NCI-H1417 treated with DMSO at 0.1 percent for 48 hours (cell line): ENCODE measurements around the gene IFI35.
"Not testable (repeated sequence)": the region's sequence is repeated elsewhere in the genome, so short reads cannot be mapped to it uniquely, and the experiment has no call there.

ENCODE experiments used
- DNase-seq: peaks from one replicate; lab custom pipeline; 2025; lab: John Stamatoyannopoulos, UW

Gene IFI35

DNA sequence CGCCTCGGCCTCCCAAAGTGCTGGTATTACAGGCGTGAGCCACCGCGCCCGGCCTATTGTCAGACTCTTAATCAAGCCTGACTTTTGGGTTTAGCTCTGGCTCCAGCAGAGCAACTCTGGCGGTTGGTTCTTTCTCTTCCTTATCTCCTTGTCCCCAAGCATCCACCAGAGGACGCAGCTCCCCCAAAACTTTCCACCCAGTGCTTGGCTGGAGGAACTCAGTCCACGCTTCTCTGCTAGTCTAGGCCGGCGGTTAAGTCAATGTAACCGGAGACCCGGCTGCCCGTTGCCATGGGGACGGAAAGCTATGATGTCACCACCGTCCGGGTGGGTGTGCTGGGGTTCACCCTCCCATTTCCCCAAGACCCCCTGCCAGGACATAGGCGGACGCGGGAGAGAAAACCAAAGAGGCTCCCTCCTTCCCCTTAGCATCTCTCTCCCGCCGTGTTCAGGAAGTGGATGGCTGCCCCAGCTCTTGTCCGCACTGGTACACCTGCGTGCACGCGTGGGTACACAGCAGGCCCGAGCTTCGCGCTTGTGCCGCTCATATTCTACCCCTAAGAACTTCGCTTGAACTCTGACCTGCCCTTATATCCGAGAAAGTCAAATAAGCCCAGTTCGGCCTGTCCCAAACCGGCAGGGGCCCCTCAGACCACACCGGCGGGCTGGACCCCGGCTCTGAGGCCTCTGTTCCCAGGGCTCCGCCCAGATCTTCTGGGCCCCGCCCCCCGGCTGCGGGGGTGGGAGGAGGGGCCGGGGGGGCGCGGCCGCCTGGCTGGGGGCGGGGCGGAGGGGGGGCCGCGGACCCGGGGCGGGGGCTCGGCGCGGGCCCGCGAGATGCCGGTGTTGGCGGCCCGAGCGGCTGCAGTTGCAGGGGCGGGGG is 18.1 kb downstream of the IFI35 start, which contains the start of gene RND2:
Gene RND2 (plus strand): TSS at position 825 of the 883 bp plus-strand sequence. CDS start 117 bp downstream, outside the sequence.
- DNase-seq, result peak; percentile 70

DNA sequence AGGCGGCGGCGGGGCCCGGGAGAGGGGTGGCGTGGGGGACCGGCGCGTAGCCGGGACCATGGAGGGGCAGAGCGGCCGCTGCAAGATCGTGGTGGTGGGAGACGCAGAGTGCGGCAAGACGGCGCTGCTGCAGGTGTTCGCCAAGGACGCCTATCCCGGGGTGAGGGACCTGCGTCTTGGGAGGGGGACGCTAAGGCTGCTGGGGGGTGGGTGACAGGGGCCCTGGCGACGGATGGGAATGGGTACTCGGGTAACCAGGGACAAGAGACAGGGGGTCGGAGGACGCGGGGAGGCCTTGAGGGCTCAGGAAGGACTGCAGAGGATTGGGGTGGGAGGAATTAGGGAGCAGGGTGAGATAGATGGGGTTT is 18.7 kb downstream of the IFI35 start:
- no peak for DNase-seq

DNA sequence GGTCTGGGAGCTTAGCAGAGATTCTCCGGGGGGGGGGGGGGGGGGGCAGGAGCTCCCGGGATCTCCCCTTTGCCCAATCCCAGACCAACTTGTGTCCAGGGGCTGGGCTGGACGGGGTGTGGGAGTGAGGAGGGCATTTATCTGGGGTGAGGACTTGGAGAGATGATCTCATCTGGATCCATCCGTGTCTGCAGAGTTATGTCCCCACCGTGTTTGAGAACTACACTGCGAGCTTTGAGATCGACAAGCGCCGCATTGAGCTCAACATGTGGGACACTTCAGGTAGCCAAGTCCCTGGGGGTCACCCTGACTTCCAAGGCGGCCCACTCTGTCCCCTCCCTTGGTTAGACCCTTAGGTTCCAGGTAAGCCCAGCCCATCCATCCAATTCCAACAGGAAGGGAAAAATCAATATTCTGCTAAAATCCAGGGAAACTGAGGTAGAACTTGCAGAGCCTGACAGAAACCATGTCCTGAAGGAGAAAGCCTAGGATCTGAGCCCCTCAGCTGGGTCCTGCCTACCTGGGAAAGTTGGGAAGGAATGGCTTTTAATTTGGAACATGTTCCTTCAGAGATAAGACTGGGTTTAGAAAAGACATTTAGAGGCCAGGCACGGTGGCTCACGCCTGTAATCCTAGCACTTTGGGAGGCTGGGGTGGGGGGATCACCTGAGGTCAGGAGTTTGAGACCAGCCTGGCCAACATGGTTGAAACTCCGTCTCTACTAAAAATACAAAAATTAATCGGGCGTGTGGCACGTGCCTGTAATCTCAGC is 19.4 kb downstream of the IFI35 start:
- no peak for DNase-seq

DNA sequence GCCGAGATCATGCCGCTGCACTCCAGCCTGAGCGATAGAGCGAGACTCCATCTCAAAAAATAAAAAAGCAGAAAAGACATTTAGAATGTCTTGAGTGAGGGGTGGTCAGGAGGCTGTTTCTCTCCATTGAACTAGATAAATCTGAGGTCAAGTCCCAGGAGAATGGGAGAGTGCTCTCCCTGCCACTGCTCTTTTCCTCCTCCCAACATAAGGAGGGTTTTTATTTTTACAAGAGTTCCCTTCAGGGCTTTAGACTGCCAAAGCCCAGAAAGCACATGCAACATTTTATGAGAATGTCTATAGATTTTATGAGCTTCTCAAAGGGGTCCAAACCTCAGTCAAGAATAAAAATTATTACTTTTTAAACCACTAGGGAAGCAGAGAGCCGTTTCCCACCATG is 20.0 kb downstream of the IFI35 start:
- no peak for DNase-seq

DNA sequence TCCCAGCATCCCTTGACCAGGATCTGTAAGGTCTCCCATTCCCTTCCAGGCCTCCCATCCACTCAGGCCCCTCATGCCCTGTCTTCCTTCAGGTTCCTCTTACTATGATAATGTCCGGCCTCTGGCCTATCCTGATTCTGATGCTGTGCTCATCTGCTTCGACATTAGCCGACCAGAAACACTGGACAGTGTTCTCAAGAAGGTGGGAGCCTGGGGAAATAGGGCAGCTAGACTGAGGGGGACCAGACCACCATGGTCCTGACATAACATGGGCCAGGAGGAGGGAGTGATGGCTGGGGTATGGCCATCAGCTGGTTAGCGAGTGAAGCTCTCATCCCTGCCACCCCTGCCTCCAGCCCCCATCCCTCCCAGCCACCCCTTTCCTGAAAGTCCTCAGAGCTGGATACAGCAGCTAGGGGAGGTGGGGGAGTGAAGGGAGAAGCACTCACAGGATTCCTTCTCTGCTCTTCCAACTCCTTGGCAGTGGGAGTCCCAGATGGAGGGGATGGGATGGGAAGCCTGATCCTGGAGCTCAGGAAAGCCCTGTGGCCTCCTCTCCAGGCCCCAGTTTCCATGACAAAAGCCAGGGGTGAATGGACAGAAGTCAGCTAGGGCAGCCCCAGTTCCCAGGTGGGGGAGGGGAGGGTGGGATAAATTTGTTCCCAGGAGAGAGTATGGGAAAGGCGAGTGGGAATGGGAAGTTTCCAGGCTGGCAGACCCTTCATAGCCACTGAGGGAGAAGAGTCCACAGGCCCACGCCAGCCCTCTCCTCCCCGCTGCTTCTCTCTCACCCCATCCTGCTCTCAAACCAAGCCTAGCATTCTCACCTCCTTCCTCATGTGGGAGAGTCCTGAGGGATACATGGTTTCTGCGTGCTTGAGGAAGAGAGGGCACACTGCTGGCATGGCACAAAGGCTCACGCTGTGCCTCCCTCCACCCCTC is 20.8 kb downstream of the IFI35 start:
- no peak for DNase-seq

DNA sequence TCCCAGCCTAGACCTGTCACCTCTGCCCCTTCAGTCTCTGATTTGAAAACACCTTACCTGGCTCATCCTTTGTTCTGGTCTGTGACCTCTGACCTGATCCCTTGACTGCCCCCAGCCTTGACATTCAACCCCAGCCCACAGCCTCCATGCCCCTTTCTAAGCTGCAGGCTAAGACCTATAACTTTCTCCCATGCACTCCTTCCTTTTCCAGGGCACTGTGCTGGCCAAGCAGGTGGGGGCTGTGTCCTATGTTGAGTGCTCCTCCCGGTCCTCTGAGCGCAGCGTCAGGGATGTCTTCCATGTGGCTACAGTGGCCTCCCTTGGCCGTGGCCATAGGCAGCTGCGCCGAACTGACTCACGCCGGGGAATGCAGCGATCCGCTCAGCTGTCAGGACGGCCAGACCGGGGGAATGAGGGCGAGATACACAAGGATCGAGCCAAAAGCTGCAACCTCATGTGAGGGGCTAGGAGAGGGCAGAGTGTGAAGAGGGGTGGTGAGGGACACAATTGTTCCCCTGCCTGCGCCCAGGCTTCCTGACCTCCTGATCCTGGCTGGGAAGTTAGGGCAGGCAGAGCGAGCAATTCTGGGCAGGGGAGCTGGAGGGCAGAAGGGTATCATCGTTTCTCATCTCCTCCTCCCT is 21.8 kb downstream of the IFI35 start:
- DNase-seq, result no peak

DNA sequence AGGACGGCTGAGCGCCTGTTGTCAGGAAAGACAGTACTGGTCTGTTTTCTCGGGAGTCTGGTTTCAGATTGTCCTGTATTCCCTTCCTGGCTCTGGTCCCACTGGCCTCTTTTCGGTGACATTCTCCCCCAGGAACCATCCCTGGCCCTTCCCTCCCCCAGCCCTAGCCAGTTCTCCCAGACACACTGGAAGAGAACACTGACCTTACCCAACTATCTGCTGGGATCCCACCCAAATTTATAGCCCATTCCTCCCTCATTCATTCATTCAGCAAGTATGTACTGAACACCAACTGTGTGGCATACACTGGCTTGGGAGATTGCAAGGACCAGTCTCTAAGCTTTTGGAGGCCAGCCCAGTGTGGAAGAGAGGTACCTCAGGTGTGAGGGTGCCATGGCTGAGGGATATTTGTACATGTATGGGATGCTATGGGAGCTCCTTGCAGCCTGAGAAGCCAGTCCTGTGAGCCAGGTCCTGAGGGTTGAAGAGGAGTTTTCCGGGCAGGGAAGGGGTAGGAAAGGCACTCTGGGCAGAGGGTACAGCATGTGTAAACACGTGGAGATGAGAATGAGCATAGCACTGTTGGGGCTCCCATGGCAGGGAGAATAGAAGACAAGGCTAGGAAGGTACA is 23.7 kb downstream of the IFI35 start:
- DNase-seq, result no peak

DNA sequence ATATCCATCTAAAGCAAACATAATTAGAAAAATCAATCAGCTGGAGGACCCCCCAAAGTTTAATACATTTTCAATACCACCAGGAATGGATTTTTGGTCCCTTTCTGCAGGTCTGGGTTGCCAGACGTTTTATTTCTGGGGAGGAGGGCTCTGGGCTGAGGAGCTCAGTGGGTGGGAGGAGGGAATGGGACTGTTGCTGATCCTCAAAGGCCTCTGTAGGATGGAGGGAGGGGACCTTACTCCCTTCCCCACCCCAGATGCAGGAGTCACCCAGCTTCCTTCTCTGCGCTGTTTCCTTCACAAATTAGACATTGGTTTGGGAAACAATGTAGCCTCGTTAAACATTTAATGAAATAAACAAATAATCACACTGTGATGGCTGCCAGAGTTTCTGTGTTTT is 25.1 kb downstream of the IFI35 start:
- DNase-seq, result no peak

DNA sequence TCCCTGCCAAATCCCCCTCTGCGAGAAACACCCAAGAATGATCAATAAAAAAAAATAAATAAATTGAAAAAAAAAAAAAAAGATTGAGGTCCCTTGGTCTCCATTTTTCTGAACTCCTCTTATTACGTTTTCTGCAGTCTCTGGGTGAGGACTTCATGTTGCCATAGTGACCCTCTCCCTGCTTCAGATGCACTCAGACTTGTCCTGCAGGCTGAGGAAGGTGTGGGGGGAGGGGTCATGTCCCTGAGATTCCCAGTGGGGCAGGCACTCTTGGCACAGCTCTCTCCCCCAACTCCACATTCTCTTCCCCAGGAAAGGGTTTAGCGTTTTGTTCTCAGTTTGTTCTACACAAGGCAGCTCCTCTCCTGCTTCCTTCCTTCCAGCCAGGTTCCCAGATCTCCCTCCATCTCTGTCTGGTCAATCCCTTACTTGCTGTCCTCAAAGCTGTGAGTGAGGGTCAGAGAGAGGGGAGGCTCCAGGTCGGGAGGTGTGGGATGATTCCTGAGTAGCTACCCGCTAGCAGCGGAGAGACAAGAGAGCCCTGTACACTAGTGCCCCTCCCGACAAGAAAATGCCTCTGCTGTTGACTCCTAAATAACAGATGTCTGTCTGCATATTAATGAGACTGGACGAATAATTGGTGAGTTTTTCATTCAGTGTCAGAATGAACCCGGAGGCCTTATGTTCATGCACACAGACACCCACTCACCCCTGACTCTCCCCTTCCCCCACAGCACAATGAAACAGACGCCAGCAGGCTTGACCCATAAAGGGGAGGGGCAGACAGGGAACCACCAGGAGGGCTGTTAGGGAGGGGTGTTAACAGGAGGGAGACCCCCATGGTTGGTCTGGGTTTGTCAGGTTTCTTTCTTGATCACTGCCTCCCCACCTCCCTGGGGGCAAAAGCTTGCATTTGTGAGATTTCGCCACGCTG is 27.6 kb downstream of the IFI35 start:
- DNase-seq, result no peak

DNA sequence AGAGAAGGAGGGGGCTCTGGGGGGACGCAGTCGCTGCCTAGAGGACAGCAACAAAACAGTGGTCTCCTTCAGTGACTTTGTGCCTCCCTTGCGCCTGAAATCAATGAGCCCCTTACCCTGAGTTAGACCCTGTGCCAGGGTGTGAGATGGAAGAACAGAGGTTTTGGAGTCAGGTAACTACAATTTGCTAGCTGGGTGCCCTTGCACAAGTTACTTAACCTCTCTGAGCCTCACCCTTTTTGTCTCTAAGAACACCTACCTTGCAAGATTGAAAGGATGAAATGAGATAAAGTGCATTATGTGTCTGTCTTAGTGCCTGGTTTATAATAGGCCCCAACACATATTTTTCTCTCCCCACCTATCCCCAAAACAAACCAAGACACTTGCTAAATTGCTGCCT is 28.3 kb downstream of the IFI35 start:
- DNase-seq, result no peak

DNA sequence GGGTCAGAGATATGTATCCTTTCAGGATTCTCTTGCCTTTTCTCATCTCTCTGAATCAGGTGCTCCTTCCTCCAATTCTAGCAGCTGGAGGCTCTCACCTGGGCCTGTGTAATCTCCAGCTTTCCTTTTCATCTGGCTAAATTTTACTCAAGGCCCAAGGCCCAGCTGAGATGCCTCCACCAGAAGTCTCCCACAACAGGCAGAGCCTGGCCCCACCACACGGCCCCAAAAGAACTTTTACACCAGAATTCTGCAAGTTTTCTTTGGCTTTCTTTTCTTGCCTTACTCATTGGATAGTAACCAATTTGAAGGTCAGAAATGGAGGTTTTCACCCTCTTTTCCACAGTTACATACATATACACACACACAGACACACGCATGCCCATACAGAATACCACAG is 33.1 kb downstream of the IFI35 start:
- DNase-seq, result no peak

DNA sequence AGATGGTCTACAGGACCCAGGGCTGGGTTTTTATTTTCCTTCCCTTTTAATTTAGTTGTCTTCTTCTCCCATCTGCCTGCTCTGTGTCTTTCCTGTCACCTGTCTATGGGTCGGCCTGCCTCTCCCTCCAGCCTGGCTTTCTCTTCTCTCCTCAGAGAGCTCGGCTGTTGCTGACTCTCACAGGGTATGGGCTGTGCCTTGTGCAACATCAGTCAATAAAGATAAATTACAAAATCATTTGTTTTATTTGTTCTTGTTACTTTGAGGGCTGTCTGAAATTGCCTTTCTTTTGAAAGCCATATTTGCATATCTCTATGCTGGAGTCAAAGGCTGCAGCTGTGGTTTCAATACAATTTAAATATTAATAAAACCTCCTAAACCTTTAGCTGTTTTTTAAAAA is 34.1 kb downstream of the IFI35 start:
- no peak for DNase-seq

DNA sequence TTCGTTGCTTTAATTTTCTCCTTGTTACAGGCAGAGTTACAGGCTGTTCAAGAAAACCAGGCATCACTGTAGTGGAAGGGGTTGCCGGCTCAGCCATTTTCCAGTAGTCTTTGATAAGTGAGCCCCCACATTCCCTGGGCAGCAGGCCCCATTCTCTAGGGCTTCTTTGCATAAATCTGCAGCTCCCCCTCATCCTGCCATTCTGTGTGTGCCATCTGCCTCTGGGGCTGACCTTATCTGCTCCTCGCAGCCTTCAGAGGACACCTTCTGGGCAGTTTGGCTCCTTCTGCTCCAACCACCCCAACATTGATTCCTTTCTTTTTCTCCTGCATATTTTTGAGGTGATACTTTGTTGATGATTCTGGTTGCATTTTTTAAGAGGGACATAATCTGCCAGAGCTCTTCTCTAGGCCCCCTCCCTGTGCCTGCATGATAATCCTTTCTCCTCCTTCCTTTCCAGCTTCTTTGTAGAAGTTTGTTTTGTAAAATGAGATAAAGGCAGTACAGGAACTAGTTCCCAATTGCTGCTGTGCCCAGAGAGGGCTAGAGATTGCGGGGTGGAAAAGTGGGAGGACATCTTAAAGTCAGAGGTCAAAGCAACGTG is 35.5 kb downstream of the IFI35 start:
- DNase-seq, result no peak

DNA sequence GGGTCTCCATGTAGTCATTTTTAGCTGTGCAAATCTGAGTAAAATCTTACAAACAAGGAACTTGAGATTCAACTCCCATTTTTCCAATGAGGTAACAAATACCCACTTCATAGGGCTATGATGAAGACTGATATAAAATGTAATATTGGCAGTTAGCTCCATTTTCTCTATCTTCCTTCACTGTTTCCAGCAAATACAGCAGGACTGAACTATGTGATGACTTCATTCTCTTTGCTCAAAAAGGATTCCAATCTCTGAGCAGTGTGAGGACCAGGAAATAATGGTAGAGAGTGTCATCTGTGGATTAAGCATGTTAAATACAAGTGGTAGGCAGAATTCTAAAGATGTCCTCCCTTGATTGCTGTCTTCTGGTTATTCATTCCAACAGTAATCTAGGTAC is 36.7 kb downstream of the IFI35 start:
- no peak for DNase-seq

DNA sequence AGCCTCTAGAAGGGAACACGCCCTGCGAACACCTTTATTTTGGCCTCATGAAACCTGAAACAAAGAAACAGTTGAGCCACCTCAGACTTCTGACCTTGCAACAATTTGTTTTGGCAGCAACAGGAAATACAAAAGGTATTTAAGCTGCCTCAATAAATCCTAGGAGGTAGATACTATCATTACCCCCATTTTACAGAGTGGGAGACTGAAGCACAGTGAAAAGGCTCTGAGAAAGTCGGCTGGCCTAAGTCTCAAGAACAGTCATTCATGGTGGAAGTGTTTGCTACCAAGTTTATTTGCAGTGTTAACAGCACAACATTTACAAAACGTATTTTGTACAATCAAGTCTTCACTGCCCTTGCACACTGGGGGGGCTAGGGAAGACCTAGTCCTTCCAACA is 37.4 kb downstream of the IFI35 start:
- DNase-seq, result no peak

DNA sequence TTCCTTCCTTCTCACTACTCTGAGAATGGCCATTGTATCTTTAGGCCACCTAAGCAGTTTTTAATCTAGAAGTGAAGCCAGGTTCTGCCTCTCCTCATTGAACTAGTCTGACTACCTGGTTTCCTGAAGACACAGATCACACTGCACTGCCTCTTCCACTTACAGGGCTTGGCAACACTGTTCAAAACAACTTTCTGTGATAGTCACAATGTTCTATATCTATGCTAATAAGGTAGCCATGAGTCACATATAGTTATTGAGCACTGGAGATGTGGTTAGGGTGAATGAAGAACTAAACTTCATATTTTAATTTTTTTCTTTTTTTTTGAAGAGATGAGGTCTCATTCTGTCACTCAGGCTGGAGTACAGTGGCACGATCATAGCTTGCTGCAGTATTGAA is 45.4 kb downstream of the IFI35 start:
- no peak for DNase-seq

DNA sequence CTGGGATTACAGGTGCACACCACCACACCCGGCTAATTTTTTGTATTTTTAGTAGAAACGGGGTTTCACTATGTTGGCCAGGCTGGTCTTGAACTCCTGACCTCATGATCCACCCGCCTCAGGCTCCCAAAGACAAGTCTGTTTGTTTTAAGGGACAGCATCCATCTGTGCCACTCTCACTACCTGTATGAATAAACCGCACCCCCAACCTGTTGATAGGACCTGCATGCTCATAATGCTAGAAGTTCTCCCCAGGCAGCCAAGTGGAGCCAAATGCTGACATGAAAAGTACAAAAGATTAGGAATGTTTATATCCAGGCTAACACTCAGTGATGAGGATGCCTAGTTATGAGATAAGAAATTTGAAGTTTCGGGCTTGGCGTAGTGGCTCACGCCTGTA is 46.4 kb downstream of the IFI35 start:
- not testable (repeated sequence) for DNase-seq

DNA sequence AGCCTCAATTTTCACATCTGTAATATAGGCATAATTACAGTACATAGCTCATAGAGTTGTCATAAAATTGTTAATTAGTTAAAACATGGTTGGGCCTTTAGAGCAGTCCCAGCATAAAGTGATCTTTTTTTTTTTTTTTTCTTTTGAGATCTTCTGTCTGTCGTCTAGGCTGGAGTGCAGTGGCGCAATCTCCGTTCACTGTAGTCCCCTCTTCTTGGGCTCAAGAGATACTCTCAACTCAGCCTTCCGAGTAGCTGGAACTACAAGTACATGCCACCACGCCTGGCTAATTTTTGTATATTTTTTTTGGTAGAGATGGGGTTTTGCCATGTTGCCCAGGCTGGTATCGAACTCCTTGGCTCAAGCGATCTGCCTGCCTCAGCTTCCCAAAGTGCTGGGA is 49.5 kb downstream of the IFI35 start:
- DNase-seq, result no peak

DNA sequence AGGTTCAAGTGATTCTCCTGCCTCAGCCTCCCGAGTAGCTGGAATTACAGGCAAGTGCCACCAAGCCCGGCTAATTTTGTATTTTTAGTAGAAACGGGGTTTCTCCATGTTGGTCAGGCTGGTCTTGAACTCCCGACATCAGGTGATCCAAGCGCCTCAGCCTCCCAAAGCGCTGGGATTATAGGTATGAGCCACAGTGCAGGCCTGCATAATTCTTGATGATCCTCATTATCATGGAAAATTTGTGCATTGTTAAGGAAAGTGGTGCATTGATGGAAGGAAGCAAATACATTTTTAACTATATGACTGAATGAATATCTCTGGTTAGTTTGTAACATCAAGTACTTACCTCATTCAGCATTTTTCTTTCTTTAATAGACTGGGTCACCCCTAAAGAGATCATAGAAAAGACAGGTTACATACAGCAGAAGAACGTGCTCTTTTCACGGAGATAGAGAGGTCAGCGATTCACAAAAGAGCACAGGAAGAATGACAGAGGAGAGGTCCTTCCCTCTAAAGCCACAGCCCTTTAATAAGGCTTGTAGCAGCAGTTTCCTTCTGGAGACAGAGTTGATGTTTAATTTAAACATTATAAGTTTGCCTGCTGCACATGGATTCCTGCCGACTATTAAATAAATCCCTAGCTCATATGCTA is 56.5 kb downstream of the IFI35 start:
- DNase-seq, result no peak
